IMR-90 (cell line): ENCODE data around the gene TMEM40. TPM values are rescaled to one million over a fixed set of nuclear protein-coding genes. Genes with fewer than 3 reads are reported as not detected.

Experiments used
- ATAC-seq: fragments of 200-7000 bp; cut with Tn5 transposase; 2 replicates; pipeline ENCODE4 v1.9.1; 2020; ENCODE audit warnings: low read depth, mild to moderate bottlenecking, moderate library complexity
- BruUV-seq: library from RNA; stranded (reverse); fragments of 400-500 nt; replicated peaks from 2 replicates; lab custom pipeline; 2021; lab: Mats Ljungman, UMichigan
- CTCF ChIA-PET: fragments of 300-600 bp; formaldehyde crosslinking; extraction: SDS; loops from one replicate; lab custom pipeline; 2021; ENCODE audit warnings: antibody characterized with exemption; lab: Yijun Ruan, JAX
- POLR2A ChIA-PET: fragments of 300-600 bp; sonication (Branson Sonifier 250); formaldehyde crosslinking; loops from one replicate; lab custom pipeline; 2022; ENCODE audit warnings: antibody characterized with exemption; ENCODE audit not compliant: unreplicated experiment; lab: Charles Lee
- DNase-seq: peaks from one replicate; pipeline ENCODE4 v3.0.0; 2013
- H2AFZ ChIP-seq: replicated peaks from 2 replicates; pipeline ENCODE3; 2013; ENCODE audit warnings: low read length, mild to moderate bottlenecking; ENCODE audit not compliant: poor library complexity
- H2AK5ac ChIP-seq: 2 replicates; pipeline ENCODE4 v1.6.1; 2013; ENCODE audit warnings: low read depth, low read length, inconsistent platforms
- H2AK9ac ChIP-seq: replicated peaks from 2 replicates; pipeline ENCODE3; 2013; ENCODE audit warnings: mild to moderate bottlenecking, low read depth, low read length, moderate library complexity; ENCODE audit not compliant: poor library complexity
- H2BK120ac ChIP-seq: 2 replicates; pipeline ENCODE4 v1.6.1; 2013; ENCODE audit warnings: low read depth, low read length, inconsistent platforms
- H2BK15ac ChIP-seq: 3 replicates; pipeline ENCODE4 v1.6.1; 2013; ENCODE audit warnings: low read depth, low read length, inconsistent platforms
- H2BK20ac ChIP-seq: 2 replicates; pipeline ENCODE4 v1.6.1; 2013; ENCODE audit warnings: low read depth, mild to moderate bottlenecking, inconsistent platforms, low read length, moderate library complexity
- H2BK5ac ChIP-seq: 2 replicates; pipeline ENCODE4 v1.6.1; 2013; ENCODE audit warnings: mild to moderate bottlenecking, low read depth, low read length, inconsistent platforms; ENCODE audit not compliant: poor library complexity, severe bottlenecking
- H3K14ac ChIP-seq: replicated peaks from 2 replicates; pipeline ENCODE4 v1.6.1; 2013; ENCODE audit warnings: low read depth, low read length, inconsistent platforms
- H3K18ac ChIP-seq: 2 replicates; pipeline ENCODE4 v1.6.1; 2013; ENCODE audit warnings: low read depth, low read length, control low read depth
- H3K23ac ChIP-seq: 2 replicates; pipeline ENCODE4 v1.6.1; 2013; ENCODE audit warnings: low read depth, low read length, inconsistent platforms
- H3K27ac ChIP-seq: 2 replicates; pipeline ENCODE4 v1.5.1; 2013; ENCODE audit warnings: mild to moderate bottlenecking, control low read depth, low read length; ENCODE audit not compliant: insufficient read depth
- H3K27me3 ChIP-seq: 2 replicates; pipeline ENCODE4 v1.6.1; 2013; ENCODE audit warnings: low read length; ENCODE audit not compliant: control insufficient read depth, insufficient read depth
- H3K36me3 ChIP-seq: 2 replicates; pipeline ENCODE4 v1.6.1; 2013; ENCODE audit warnings: low read length, mixed read lengths; ENCODE audit not compliant: control insufficient read depth, insufficient read depth
- H3K4ac ChIP-seq: 2 replicates; pipeline ENCODE4 v1.6.1; 2013; ENCODE audit warnings: low read depth, low read length, inconsistent platforms
- H3K4me1 ChIP-seq: 2 replicates; pipeline ENCODE4 v1.6.1; 2013; ENCODE audit warnings: low read length, mixed read lengths; ENCODE audit not compliant: control insufficient read depth, insufficient read depth
- H3K4me2 ChIP-seq: 2 replicates; pipeline ENCODE4 v1.6.1; 2013; ENCODE audit warnings: low read depth, mild to moderate bottlenecking, control low read depth, low read length, moderate library complexity
- H3K4me3 ChIP-seq: 2 replicates; pipeline ENCODE4 v1.5.1; 2013; ENCODE audit warnings: low read depth, mild to moderate bottlenecking, control low read depth, low read length, moderate library complexity; ENCODE audit not compliant: insufficient read depth
- H3K56ac ChIP-seq: 2 replicates; pipeline ENCODE4 v1.6.1; 2013; ENCODE audit warnings: low read length, inconsistent platforms; ENCODE audit not compliant: insufficient read depth; ENCODE audit errors: extremely low read depth
- H3K79me1 ChIP-seq, 2 experiments: 2 replicates each; pipeline ENCODE4 v1.6.1; 2013; ENCODE audit warnings: low read length in 2 of 2, inconsistent platforms in 1 of 2, low read depth in 1 of 2
- H3K9ac ChIP-seq: 2 replicates; pipeline ENCODE4 v1.6.1; 2013; ENCODE audit warnings: low read depth, low read length, control low read depth
- H3K9me1 ChIP-seq: 2 replicates; pipeline ENCODE4 v1.6.1; 2013; ENCODE audit warnings: low read length, inconsistent platforms; ENCODE audit not compliant: insufficient read depth
- H3K9me3 ChIP-seq: 2 replicates; pipeline ENCODE4 v1.6.1; 2013; ENCODE audit warnings: low read length; ENCODE audit not compliant: control insufficient read depth, insufficient read depth
- H4K20me1 ChIP-seq: 2 replicates; pipeline ENCODE4 v1.6.1; 2013; ENCODE audit warnings: low read length, inconsistent platforms; ENCODE audit not compliant: insufficient read depth
- H4K5ac ChIP-seq: 2 replicates; pipeline ENCODE4 v1.6.1; 2013; ENCODE audit warnings: mild to moderate bottlenecking, low read depth, low read length, control low read depth
- H4K8ac ChIP-seq, 2 experiments: 2 replicates each; pipeline ENCODE4 v1.6.1; 2013; ENCODE audit warnings: low read depth in 2 of 2, low read length in 2 of 2, control low read depth in 1 of 2, inconsistent platforms in 1 of 2
- H4K91ac ChIP-seq: 2 replicates; pipeline ENCODE4 v1.6.1; 2013; ENCODE audit warnings: low read depth, low read length, inconsistent platforms; ENCODE audit not compliant: insufficient read depth
- MAFK ChIP-seq: IDR thresholded peaks from 2 replicates; pipeline ENCODE4 v1.6.1; 2012; ENCODE audit warnings: low read depth, low read length, improper control_type of control experiment
- WGBS, 2 experiments: methylation state at CpG; one replicate each; pipeline versions ENCODE4 v1.1.5 to v1.1.7; 2013; ENCODE audit warnings: missing lambda C conversion rate in 2 of 2; ENCODE audit not compliant: insufficient read length in 1 of 2; ENCODE audit errors: extremely low coverage in 2 of 2; 5-methylcytosine and 5-hydroxymethylcytosine counted together
- dilution Hi-C: fragments of 300-500 bp; cut with HindIII; formaldehyde crosslinking; loops from one replicate; pipeline ENCODE4 v1.14.3; 2018; ENCODE audit warnings: low sequenced_read_pairs; ENCODE audit not compliant: unreplicated experiment
- in situ Hi-C: fragments of 300-500 bp; cut with MboI; formaldehyde crosslinking; loops from 3 replicates; pipeline ENCODE4 v1.14.3; 2019; ENCODE audit warnings: low sequenced_read_pairs, inconsistent platforms, mixed read lengths
- intact Hi-C: fragments of 100-400 bp; cut with micrococcal nuclease; formaldehyde crosslinking; loops from 2 replicates; pipeline ENCODE4 v1.10.0; 2022
- polyA plus RNA-seq, 3 experiments: library from polyadenylated mRNA; depleted of rRNA; stranded (reverse); fragments of >200 nt; gene quantifications; 2 replicates each; pipeline ENCODE4 v1.2.3, GENCODE V29; 2012; ENCODE audit warnings: low replicate concordance in 1 of 3
- total RNA-seq: library from RNA; depleted of rRNA; stranded (reverse); fragments of >200 nt; gene quantifications from 2 replicates; pipeline ENCODE4 v1.2.3, GENCODE V29; 2012
- TF ChIP-seq, protein P1 (sequence below): conservative IDR thresholded peaks from 2 replicates; pipeline ENCODE4 v1.5.1; 2012; ENCODE audit warnings: mild to moderate bottlenecking, low read depth, low read length, improper control_type of control experiment

TMEM40 gene
- total and polyA plus RNA-seq, 2 of the 4 experiments (the other 2 are of a cell fraction), result 0.27 TPM; not detected in 1

DNA sequence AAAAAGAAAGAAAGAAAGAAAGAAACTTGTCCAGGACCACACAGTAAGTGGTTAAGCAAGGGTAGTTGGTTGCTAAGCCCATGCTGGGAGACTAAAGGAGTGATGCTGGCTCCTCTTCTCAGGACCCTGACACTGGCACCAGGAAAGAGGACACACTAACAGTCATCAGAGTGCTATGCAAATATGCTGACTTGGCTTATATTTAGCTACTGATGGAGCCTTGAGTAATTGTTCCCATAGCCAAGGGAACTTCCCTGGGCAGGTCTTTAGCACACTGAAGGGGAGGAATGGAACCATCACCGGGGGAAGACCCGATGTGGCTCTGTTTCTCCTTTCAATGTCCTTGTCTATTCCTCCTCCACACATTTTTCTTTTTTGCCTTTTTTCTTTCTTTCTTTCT, 6.2 kb downstream of the TMEM40 start:
- Histone ChIP-seq H4K5ac (no peak overlapping the region), H3K4me1 (peaks cover 9% of the 10 kb centered on the region), H3K23ac (no peak overlapping the region), H2BK5ac (no peak overlapping the region), H3K27ac (no peak overlapping the region), H2BK20ac (no peak overlapping the region), H3K4ac (peak overlapping the region; percentile 15), H4K20me1 (no peaks in the 10 kb centered on the region), H4K8ac (no peak overlapping the region), H2AFZ (no peak overlapping the region), H3K56ac (no peak overlapping the region), H3K9me3 (no peaks in the 10 kb centered on the region), H3K36me3 (no peaks in the 10 kb centered on the region), H4K91ac (no peak overlapping the region), H3K9ac (no peak overlapping the region), H3K4me2 (no peak overlapping the region), H3K9me1 (peaks cover 10% of the 10 kb centered on the region), H2BK120ac (no peak overlapping the region), H2BK15ac (no peak overlapping the region), H3K14ac (no peak overlapping the region), H3K27me3 (no peaks in the 10 kb centered on the region), H2AK9ac (peak overlapping the region; percentile 90), H2AK5ac (0 out of 2 replicates have a peak overlapping the region, but pooled peaks have one; percentile 2), H3K79me1 (no peaks in the 10 kb centered on the region), H3K18ac (no peak overlapping the region), H3K4me3 (no peak overlapping the region)
- POLR2A ChIA-PET, result no interaction called here
- dilution Hi-C loops, result no loop called here
- WGBS, 2 experiments, result no CpG with 5 or more reads among the region's 2 CpGs
- CTCF ChIA-PET, result no interaction called here
- in situ Hi-C loops, result no loop called here
- BruUV-seq, result no TSS peak
- ATAC-seq (no peak; the same call in 1 of the 2 replicates), DNase-seq (peak; percentile 24)
- peak; percentile 100 for TF ChIP-seq MAFK
- TF ChIP-seq, protein P1, sequence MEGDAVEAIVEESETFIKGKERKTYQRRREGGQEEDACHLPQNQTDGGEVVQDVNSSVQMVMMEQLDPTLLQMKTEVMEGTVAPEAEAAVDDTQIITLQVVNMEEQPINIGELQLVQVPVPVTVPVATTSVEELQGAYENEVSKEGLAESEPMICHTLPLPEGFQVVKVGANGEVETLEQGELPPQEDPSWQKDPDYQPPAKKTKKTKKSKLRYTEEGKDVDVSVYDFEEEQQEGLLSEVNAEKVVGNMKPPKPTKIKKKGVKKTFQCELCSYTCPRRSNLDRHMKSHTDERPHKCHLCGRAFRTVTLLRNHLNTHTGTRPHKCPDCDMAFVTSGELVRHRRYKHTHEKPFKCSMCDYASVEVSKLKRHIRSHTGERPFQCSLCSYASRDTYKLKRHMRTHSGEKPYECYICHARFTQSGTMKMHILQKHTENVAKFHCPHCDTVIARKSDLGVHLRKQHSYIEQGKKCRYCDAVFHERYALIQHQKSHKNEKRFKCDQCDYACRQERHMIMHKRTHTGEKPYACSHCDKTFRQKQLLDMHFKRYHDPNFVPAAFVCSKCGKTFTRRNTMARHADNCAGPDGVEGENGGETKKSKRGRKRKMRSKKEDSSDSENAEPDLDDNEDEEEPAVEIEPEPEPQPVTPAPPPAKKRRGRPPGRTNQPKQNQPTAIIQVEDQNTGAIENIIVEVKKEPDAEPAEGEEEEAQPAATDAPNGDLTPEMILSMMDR, result no peak
- intact Hi-C loops, result no loop called here
